ENCODE measurements around the gene C1QA. TPM values are rescaled to one million over a fixed set of nuclear protein-coding genes. Genes with fewer than 3 reads are reported as not detected.

The C1QA gene
- polyA plus RNA-seq, 1 donor (not counting 4 experiments of a cell fraction or from before 2014, with no cell fraction given): not detected

DNA sequence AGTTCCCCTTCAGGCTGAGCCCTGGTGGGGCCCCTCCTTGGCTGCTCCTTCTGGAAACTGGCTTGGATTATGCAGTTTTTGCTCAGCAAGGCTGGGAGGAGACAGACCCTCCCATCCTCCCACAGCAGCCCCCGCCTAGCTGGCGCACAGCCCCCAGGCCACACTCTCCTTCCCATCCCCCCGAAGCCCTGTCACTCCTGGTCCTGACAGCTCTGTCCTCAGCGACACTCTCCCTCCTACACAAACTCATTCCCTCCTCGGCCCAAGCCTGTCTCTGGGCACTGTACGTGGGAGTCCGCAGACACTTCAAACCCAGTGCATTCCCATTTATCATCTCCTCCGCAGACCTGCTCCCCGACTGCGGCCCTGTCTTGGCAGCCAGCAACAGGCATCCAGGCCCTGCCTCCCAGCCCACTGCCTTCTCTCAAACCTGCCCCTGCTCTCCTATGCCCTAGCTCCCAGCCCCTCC, 49.2 kb downstream of the C1QA start:
- H3K4me2 ChIP-seq (ENCODE audit: control insufficient read depth, extremely low read depth, insufficient read depth, low read depth, low read length): no peak overlapping the region
- H3K9me3 ChIP-seq (ENCODE audit: control insufficient read depth, low read depth, low read length): no peaks in the 10 kb centered on the region
- TF ChIP-seq EZH2 (IDR thresholded peaks at IDR 0.05; ENCODE audit: low read length): no peak
- TF ChIP-seq, protein P1, sequence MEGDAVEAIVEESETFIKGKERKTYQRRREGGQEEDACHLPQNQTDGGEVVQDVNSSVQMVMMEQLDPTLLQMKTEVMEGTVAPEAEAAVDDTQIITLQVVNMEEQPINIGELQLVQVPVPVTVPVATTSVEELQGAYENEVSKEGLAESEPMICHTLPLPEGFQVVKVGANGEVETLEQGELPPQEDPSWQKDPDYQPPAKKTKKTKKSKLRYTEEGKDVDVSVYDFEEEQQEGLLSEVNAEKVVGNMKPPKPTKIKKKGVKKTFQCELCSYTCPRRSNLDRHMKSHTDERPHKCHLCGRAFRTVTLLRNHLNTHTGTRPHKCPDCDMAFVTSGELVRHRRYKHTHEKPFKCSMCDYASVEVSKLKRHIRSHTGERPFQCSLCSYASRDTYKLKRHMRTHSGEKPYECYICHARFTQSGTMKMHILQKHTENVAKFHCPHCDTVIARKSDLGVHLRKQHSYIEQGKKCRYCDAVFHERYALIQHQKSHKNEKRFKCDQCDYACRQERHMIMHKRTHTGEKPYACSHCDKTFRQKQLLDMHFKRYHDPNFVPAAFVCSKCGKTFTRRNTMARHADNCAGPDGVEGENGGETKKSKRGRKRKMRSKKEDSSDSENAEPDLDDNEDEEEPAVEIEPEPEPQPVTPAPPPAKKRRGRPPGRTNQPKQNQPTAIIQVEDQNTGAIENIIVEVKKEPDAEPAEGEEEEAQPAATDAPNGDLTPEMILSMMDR (optimal IDR thresholded peaks at IDR 0.05 in 1 of 3, IDR thresholded peaks at IDR 0.05 in 1 of 3, conservative IDR thresholded peaks at IDR 0.05 in 1 of 3; ENCODE audit: extremely low read depth in 1 of 3, insufficient read depth in 2 of 3, low read length in 3 of 3): no peak
- H3K27ac ChIP-seq (ENCODE audit: control insufficient read depth, insufficient read depth, low read length): no peak overlapping the region
- no peaks in the 10 kb centered on the region for H3K79me2 ChIP-seq (ENCODE audit: control insufficient read depth, insufficient read depth, low read length)
- H3K4me1 ChIP-seq (ENCODE audit: control insufficient read depth, extremely low read depth, insufficient read depth, low read length): no peaks in the 10 kb centered on the region
- no peaks in the 10 kb centered on the region for H3K36me3 ChIP-seq (ENCODE audit: control insufficient read depth in 2 of 2, extremely low read depth in 1 of 2, insufficient read depth in 2 of 2, low read length in 2 of 2)
- H3K9ac ChIP-seq (ENCODE audit: control insufficient read depth, extremely low read depth, insufficient read depth, low read length): no peak overlapping the region
- H4K20me1 ChIP-seq (ENCODE audit: control insufficient read depth, extremely low read depth, insufficient read depth, low read length): no peaks in the 10 kb centered on the region
- no peak overlapping the region for H2AFZ ChIP-seq (ENCODE audit: control insufficient read depth, low read length)
- dilution Hi-C loops (cut with MboI; ENCODE audit: extremely low pct_ligation_motif_present, low sequenced_read_pairs): no loop called here
- no peak overlapping the region for H3K4me3 ChIP-seq (ENCODE audit: control insufficient read depth in 2 of 3, extremely low read depth in 1 of 3, insufficient read depth in 2 of 3, low read depth in 1 of 3, low read length in 3 of 3)
- FAIRE-seq: no peak
- H3K9me1 ChIP-seq (ENCODE audit: control insufficient read depth, extremely low read depth, insufficient read depth, low read length): no peaks in the 10 kb centered on the region
- DNase-seq (ENCODE audit: low read depth, low spot score): no peak
- peaks cover 5% of the 10 kb centered on the region for H3K27me3 ChIP-seq (ENCODE audit: control insufficient read depth, extremely low read depth, insufficient read depth, low read length)

DNA sequence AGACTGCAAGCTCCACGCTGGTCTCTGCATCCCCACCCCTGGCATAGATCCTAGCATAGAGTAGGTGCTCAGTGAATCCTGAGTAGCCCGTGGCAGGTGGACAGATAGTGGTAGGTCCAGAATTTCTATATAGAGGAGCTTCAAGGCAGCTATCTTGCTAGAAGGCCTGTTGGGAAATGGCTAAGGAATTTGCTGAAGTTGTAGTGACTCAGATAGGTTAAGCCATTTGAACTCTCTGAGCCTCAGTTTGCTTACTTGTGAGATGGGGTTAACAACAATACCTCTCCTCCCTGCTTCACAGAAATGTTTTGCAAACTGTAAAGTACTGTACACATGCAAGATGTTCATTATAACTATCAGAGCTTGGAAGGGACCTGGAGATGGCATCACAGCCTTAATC, 50.8 kb downstream of the C1QA start:
- Histone ChIP-seq H4K20me1 (ENCODE audit: control insufficient read depth, extremely low read depth, insufficient read depth, low read length) (no peaks in the 10 kb centered on the region), H3K4me2 (ENCODE audit: control insufficient read depth, extremely low read depth, insufficient read depth, low read depth, low read length) (no peak overlapping the region), H3K79me2 (ENCODE audit: control insufficient read depth, insufficient read depth, low read length) (no peaks in the 10 kb centered on the region), H3K27me3 (ENCODE audit: control insufficient read depth, extremely low read depth, insufficient read depth, low read length) (peaks cover 5% of the 10 kb centered on the region), H3K27ac (ENCODE audit: control insufficient read depth, insufficient read depth, low read length) (no peak overlapping the region), H3K36me3 (ENCODE audit: control insufficient read depth in 2 of 2, extremely low read depth in 1 of 2, insufficient read depth in 2 of 2, low read length in 2 of 2) (no peaks in the 10 kb centered on the region), H2AFZ (ENCODE audit: control insufficient read depth, low read length) (no peak overlapping the region), H3K9me1 (ENCODE audit: control insufficient read depth, extremely low read depth, insufficient read depth, low read length) (no peaks in the 10 kb centered on the region), H3K9ac (ENCODE audit: control insufficient read depth, extremely low read depth, insufficient read depth, low read length) (no peak overlapping the region), H3K9me3 (ENCODE audit: control insufficient read depth, low read depth, low read length) (no peaks in the 10 kb centered on the region), H3K4me1 (ENCODE audit: control insufficient read depth, extremely low read depth, insufficient read depth, low read length) (no peaks in the 10 kb centered on the region), H3K4me3 (ENCODE audit: control insufficient read depth in 2 of 3, extremely low read depth in 1 of 3, insufficient read depth in 2 of 3, low read depth in 1 of 3, low read length in 3 of 3) (no peak overlapping the region)
- FAIRE-seq (no peak), DNase-seq (ENCODE audit: low read depth, low spot score) (no peak)
- dilution Hi-C loops (cut with MboI; ENCODE audit: extremely low pct_ligation_motif_present, low sequenced_read_pairs): no loop called here
- TF ChIP-seq, protein P1 (optimal IDR thresholded peaks at IDR 0.05 in 1 of 3, IDR thresholded peaks at IDR 0.05 in 1 of 3, conservative IDR thresholded peaks at IDR 0.05 in 1 of 3; ENCODE audit: extremely low read depth in 1 of 3, insufficient read depth in 2 of 3, low read length in 3 of 3): no peak
- TF ChIP-seq EZH2 (IDR thresholded peaks at IDR 0.05; ENCODE audit: low read length): no peak

Measured in keratinocyte (primary cell).